Endometrial microvascular endothelial cells (primary cell): ENCODE data around the gene GALNT6. TPM values are rescaled to one million over a fixed set of nuclear protein-coding genes. Genes with fewer than 3 reads are reported as not detected.

Source experiments
- in situ Hi-C: cut with HindIII; loops from 2 replicates; pipeline ENCODE4 v1.10.0; 2017; ENCODE audit warnings: low sequenced_read_pairs, low pct_unique_long_range_greater_than_20kb; ENCODE audit errors: inconsistent ontology term
- total RNA-seq: library from RNA; depleted of rRNA; stranded (reverse); fragments of >200 nt; gene quantifications from one replicate; pipeline ENCODE4 v1.2.3, GENCODE V29; 2015; ENCODE audit errors: inconsistent ontology term

GALNT6 gene
- total RNA-seq, 1 donor from 2014 or later: 242 TPM

DNA sequence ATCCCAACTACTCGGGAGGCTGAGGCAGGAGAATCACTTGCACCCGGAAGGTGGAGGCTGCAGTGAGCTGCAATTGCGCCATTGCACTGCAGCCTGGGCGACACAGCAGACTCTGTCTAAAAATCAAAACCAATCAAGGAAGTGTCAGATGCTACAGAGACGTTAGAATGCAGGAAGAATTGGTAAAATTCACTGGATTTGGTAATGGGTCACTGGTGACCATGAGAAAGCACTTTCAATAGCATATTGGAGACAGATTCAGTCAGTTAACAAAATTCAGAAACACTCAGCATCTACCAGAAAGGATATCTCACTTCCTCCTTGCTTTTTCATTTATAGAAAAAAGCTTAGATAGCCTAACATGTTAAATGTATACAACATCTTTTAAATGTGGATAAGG is 84.7 kb downstream of the GALNT6 start:
- in situ Hi-C loops: no loop called here

Other genes starting within 250 kb of the GALNT6 start
- gene TFCP2, start 218.3 kb downstream of the GALNT6 start, total RNA-seq: 12.3 TPM
- 2.0 TPM for gene POU6F1, start 173.3 kb downstream of the GALNT6 start, total RNA-seq
- 252 TPM for gene DAZAP2, start 152.6 kb downstream of the GALNT6 start, total RNA-seq
- gene SMAGP, start 121.0 kb downstream of the GALNT6 start, total RNA-seq: 52.5 TPM
- gene BIN2, start 67.2 kb downstream of the GALNT6 start, total RNA-seq: not detected
- gene CELA1, start 44.7 kb downstream of the GALNT6 start, total RNA-seq: not detected
- 5.2 TPM for gene SLC4A8, start 33.4 kb upstream of the GALNT6 start, total RNA-seq
- gene SCN8A, start 199.8 kb upstream of the GALNT6 start, total RNA-seq: 0.09 TPM